CD4-positive, alpha-beta T cell treated with Interleukin-4 for 4 hours (primary cell): ENCODE measurements around the gene PANK2.
"Not testable (repeated sequence)": the region's sequence is repeated elsewhere in the genome, so short reads cannot be mapped to it uniquely, and the experiment has no call there.

Experiments used
- DNase-seq: peaks from one replicate; pipeline ENCODE4 v3.0.0-alpha.2; 2020

The PANK2 gene

GRCh38 chr20:3888622-3889488 lies at the start of gene PANK2:
TSS of gene PANK2 (plus strand) at chr20:3889387.
- peak; percentile 99 for DNase-seq

GRCh38 chr20:3840201-3840600 lies 49.0 kb upstream of the PANK2 start:
- not testable (repeated sequence) for DNase-seq

GRCh38 chr20:3842348-3842930 lies 46.7 kb upstream of the PANK2 start:
- DNase-seq = no peak

- no peak for DNase-seq
Observed at GRCh38 chr20:3843490-3843889, 45.7 kb upstream of the PANK2 start.

- DNase-seq = not testable (repeated sequence)
Observed at GRCh38 chr20:3843990-3844619, 45.1 kb upstream of the PANK2 start.

- no peak for DNase-seq
Observed at GRCh38 chr20:3846378-3846739, 42.8 kb upstream of the PANK2 start.

- peak; percentile 76 for DNase-seq
Observed at GRCh38 chr20:3846740-3847428, 42.3 kb upstream of the PANK2 start, which contains the start of gene MAVS. TSS of gene MAVS (plus strand) at chr20:3846834. CDS start at chr20:3854625, 7,791 bp downstream.

- no peak for DNase-seq
Observed at GRCh38 chr20:3847429-3847940, 41.7 kb upstream of the PANK2 start.

GRCh38 chr20:3848565-3848964 lies 40.6 kb upstream of the PANK2 start:
- DNase-seq = no peak

- DNase-seq = no peak
Observed at GRCh38 chr20:3854462-3854871, 34.7 kb upstream of the PANK2 start.

- no peak for DNase-seq
Observed at GRCh38 chr20:3857405-3857804, 31.8 kb upstream of the PANK2 start.

GRCh38 chr20:3858689-3859088 lies 30.5 kb upstream of the PANK2 start:
- no peak for DNase-seq

GRCh38 chr20:3861191-3861590 lies 28.0 kb upstream of the PANK2 start:
- no peak for DNase-seq

- DNase-seq = no peak
Observed at GRCh38 chr20:3862333-3862732, 26.9 kb upstream of the PANK2 start.

GRCh38 chr20:3863317-3863716 lies 25.9 kb upstream of the PANK2 start:
- no peak for DNase-seq

GRCh38 chr20:3864518-3864917 lies 24.7 kb upstream of the PANK2 start:
- no peak for DNase-seq

GRCh38 chr20:3865152-3865886 lies 23.9 kb upstream of the PANK2 start:
- no peak for DNase-seq

GRCh38 chr20:3865887-3866407 lies 23.2 kb upstream of the PANK2 start:
- DNase-seq = no peak

- DNase-seq = no peak
Observed at GRCh38 chr20:3866464-3866863, 22.7 kb upstream of the PANK2 start.

GRCh38 chr20:3867802-3868201 lies 21.4 kb upstream of the PANK2 start:
- DNase-seq = no peak

- no peak for DNase-seq
Observed at GRCh38 chr20:3869839-3870634, 19.1 kb upstream of the PANK2 start.
